Tongue (tissue), 2 donors: Measurements from ENCODE around the gene ATP11A. TPM values are rescaled to one million over a fixed set of nuclear protein-coding genes. Genes with fewer than 3 reads are reported as not detected.

Experiments used
- DNase-seq: peaks from one replicate; pipeline ENCODE4 v3.0.0-alpha.2; 2015
- total RNA-seq: library from RNA; depleted of rRNA; stranded (reverse); fragments of >200 nt; gene quantifications from one replicate; pipeline ENCODE4 v1.2.3, GENCODE V29; 2014

ATP11A gene
- total RNA-seq, 1 donor from 2014 or later, result 38.0 TPM

DNA sequence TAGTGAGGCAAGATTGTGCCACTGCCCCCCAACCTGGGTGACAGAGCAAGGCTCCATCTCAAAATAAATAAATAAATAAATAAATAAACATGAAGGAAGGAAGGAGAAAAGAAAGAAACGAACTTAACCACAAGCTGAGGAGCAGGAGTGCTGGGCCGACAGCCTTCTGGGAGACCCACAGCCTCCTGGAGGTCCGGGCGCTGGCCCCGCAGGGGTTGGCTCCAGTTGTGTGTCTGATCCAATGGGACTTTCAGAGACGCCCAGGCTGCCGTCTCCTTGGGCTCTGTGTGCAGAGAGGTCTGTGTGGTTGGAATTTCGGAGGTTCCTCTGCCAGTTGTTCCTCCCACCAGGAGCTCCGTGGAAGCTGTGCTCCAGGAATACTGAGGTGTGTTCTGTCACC is 243.1 kb downstream of the ATP11A start:
- DNase-seq, result no peak

DNA sequence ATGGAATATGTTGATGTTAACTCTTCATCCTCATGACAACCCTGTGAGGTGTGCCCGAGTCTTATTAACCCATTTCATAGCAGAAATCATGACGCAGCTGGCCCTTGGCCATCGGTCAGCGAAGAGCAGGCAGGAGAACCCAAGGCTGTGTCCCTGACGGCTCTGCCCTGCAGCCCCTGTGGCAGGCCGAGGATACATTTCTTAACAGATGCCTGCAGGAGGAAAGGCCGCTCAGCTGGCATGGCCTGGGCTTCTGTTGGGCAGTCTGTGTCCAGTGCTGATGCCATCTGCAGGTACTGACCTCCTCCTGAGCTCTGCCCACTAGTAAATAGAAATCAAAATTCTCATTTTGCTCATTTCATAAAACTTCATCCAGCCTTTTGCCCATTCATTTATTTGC is 243.8 kb downstream of the ATP11A start:
- no peak for DNase-seq

DNA sequence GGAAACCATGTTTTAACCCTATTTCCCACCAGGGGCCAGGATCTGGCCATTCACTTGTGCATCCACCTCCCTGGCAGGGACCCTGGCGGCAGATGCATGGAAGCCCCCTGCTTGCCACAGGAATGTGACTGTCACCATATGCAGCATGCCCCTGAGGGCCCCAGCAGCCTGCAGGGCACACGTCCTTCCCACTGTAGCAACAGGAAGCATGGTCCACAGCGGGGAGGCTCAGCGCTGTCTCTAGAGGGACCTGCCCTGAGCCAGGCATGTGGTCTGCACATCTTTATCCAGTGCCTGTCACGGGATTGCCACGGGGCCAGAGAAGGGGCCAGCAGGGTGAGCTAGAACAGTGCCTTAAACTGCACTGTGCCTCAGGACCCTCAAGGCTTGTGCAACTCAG is 244.2 kb downstream of the ATP11A start:
- no peak for DNase-seq

Other genes with a start within 250 kb of the ATP11A start
- 37.0 TPM for gene TUBGCP3, start 101.9 kb upstream of the ATP11A start, total RNA-seq